Stimulated activated naive CD8-positive, alpha-beta T cell treated with anti-CD3 and anti-CD28 coated beads, Interleukin-15, Interleukin-2, amounts not matched to agents 100 ng/mL and 50 ng/mL, for 24 hours (primary cell): ENCODE measurements around the gene KSR2.

Experiments used
- H3K27ac Mint-ChIP-seq: one replicate; pipeline ENCODE4 v1.8.0; 2021; ENCODE audit warnings: mild to moderate bottlenecking, mixed read lengths
- H3K27me3 Mint-ChIP-seq: one replicate; pipeline ENCODE4 v1.8.0; 2021; ENCODE audit warnings: mixed read lengths
- H3K36me3 Mint-ChIP-seq: one replicate; pipeline ENCODE4 v1.8.0; 2021; ENCODE audit warnings: low read depth, mixed read lengths
- H3K4me1 Mint-ChIP-seq: one replicate; pipeline ENCODE4 v1.8.0; 2021; ENCODE audit warnings: low read depth, mixed read lengths
- H3K4me3 Mint-ChIP-seq: one replicate; pipeline ENCODE4 v1.8.0; 2021; ENCODE audit warnings: mild to moderate bottlenecking, mixed read lengths
- H3K9me3 Mint-ChIP-seq: one replicate; pipeline ENCODE4 v1.8.0; 2021; ENCODE audit warnings: mixed read lengths

KSR2 gene

DNA sequence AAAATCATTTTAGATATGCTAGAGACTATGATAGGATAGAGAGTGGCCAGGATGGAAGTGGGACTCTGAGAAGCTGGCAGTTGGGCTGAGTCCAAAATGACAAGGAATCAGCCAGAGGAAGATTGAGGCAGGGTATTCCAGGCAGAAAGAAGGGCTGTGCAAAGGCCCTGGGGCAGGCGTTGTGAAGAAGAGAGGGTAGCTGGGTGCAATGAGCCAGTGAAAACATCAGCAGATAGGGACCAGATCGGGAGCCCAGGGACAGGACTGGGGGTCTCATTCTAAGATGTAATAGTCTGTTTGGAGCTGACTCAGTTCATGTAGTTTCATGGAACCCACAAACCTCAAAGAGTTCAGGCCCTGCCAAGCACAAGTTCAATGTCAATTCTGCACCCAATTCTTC is 126.6 kb downstream of the KSR2 start:
- no peak overlapping the region for H3K4me3 Mint-ChIP-seq
- peaks cover 9% of the 10 kb centered on the region for H3K9me3 Mint-ChIP-seq

GRCh38 chr12:117837737-117838050 is 131.1 kb downstream of the KSR2 start:
- Mint-ChIP-seq H3K36me3 (no peaks in the 10 kb centered on the region), H3K4me3 (no peak overlapping the region), H3K4me1 (peaks cover 7% of the 10 kb centered on the region), H3K27ac (no peak overlapping the region), H3K9me3 (peaks cover 4% of the 10 kb centered on the region), H3K27me3 (peaks cover 17% of the 10 kb centered on the region)

More for the DNA sequence above, 126.6 kb downstream of the KSR2 start:
- peaks cover 2% of the 10 kb centered on the region for H3K4me1 Mint-ChIP-seq
- H3K27ac Mint-ChIP-seq, result no peak overlapping the region
- H3K27me3 Mint-ChIP-seq, result peaks cover 23% of the 10 kb centered on the region
- no peaks in the 10 kb centered on the region for H3K36me3 Mint-ChIP-seq

- Mint-ChIP-seq H3K27me3 (peaks cover 16% of the 10 kb centered on the region), H3K9me3 (peaks cover 3% of the 10 kb centered on the region), H3K4me3 (no peak overlapping the region), H3K4me1 (peaks cover 7% of the 10 kb centered on the region), H3K36me3 (no peaks in the 10 kb centered on the region), H3K27ac (no peak overlapping the region)
These were observed 131.6 kb downstream of the KSR2 start for GRCh38 chr12:117836999-117837736.

GRCh38 chr12:117836476-117836875 is 132.3 kb downstream of the KSR2 start:
- no peaks in the 10 kb centered on the region for H3K9me3 Mint-ChIP-seq
- H3K27ac Mint-ChIP-seq, result no peak overlapping the region
- peaks cover 12% of the 10 kb centered on the region for H3K27me3 Mint-ChIP-seq
- no peak overlapping the region for H3K4me3 Mint-ChIP-seq
- no peaks in the 10 kb centered on the region for H3K36me3 Mint-ChIP-seq
- peaks cover 7% of the 10 kb centered on the region for H3K4me1 Mint-ChIP-seq

- H3K4me1 Mint-ChIP-seq, result peaks cover 7% of the 10 kb centered on the region
- no peak overlapping the region for H3K27ac Mint-ChIP-seq
- no peak overlapping the region for H3K4me3 Mint-ChIP-seq
- no peaks in the 10 kb centered on the region for H3K36me3 Mint-ChIP-seq
- H3K27me3 Mint-ChIP-seq, result peaks cover 12% of the 10 kb centered on the region
- no peaks in the 10 kb centered on the region for H3K9me3 Mint-ChIP-seq
These were observed 133.6 kb downstream of the KSR2 start for GRCh38 chr12:117835156-117835555.

GRCh38 chr12:117832459-117833457 is 136.0 kb downstream of the KSR2 start:
- Mint-ChIP-seq H3K36me3 (no peaks in the 10 kb centered on the region), H3K9me3 (peaks cover 8% of the 10 kb centered on the region), H3K27me3 (peaks cover 5% of the 10 kb centered on the region)

DNA sequence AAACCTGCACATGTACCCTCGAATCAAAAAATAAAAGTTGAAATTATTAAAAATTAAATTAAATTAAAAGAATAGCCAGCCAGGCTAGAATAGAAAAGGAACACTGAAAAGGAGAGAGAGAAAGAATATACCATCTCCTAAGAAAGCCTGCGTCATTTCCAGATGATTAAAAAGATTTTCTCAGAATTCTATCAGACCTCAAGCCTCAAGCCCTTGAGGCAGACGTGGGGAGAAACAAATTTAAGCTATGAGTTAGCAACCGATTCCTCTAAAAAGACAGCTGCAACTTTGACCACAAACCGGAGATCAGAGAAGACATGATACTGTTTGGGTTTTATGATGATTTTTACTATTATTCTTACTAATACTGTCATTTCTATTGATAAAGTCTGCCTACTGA is 138.3 kb downstream of the KSR2 start:
- H3K27ac Mint-ChIP-seq, result no peak overlapping the region
- no peaks in the 10 kb centered on the region for H3K27me3 Mint-ChIP-seq
- H3K4me1 Mint-ChIP-seq, result no peaks in the 10 kb centered on the region
- no peaks in the 10 kb centered on the region for H3K36me3 Mint-ChIP-seq
- H3K4me3 Mint-ChIP-seq, result no peak overlapping the region
- H3K9me3 Mint-ChIP-seq, result peaks cover 8% of the 10 kb centered on the region

More at GRCh38 chr12:117832459-117833457, 136.0 kb downstream of the KSR2 start:
- no peak overlapping the region for H3K27ac Mint-ChIP-seq
- H3K4me1 Mint-ChIP-seq, result peaks cover 7% of the 10 kb centered on the region
- H3K4me3 Mint-ChIP-seq, result no peak overlapping the region

- H3K4me1 Mint-ChIP-seq, result no peaks in the 10 kb centered on the region
- H3K4me3 Mint-ChIP-seq, result no peak overlapping the region
- peaks cover 8% of the 10 kb centered on the region for H3K9me3 Mint-ChIP-seq
- H3K27me3 Mint-ChIP-seq, result no peaks in the 10 kb centered on the region
- no peaks in the 10 kb centered on the region for H3K36me3 Mint-ChIP-seq
- H3K27ac Mint-ChIP-seq, result no peak overlapping the region
These were observed 139.7 kb downstream of the KSR2 start for GRCh38 chr12:117829108-117829507.

DNA sequence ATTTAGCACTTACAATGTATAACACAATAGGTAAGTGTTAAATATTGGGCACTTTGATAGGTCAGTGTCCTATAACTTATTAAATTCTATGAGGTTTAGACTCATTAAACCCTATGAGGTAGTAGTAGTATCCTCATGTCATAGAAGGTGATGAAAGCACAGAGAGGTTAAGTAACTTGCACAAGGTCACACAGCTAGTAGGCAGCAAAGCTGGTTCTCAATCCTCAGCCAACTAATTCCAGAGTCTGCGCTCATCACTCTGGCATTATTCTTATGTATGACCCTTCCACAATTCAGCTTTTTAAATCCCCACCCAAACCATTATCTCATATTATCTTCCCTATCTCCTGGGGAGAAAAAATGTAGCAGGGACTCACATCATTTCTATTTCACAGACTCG is 141.1 kb downstream of the KSR2 start:
- no peak overlapping the region for H3K4me3 Mint-ChIP-seq
- H3K9me3 Mint-ChIP-seq, result peaks cover 8% of the 10 kb centered on the region
- H3K27ac Mint-ChIP-seq, result no peak overlapping the region
- peaks cover 5% of the 10 kb centered on the region for H3K27me3 Mint-ChIP-seq
- H3K4me1 Mint-ChIP-seq, result no peaks in the 10 kb centered on the region
- H3K36me3 Mint-ChIP-seq, result no peaks in the 10 kb centered on the region

- no peaks in the 10 kb centered on the region for H3K4me1 Mint-ChIP-seq
- no peak overlapping the region for H3K4me3 Mint-ChIP-seq
- H3K27me3 Mint-ChIP-seq, result peaks cover 11% of the 10 kb centered on the region
- peaks cover 8% of the 10 kb centered on the region for H3K9me3 Mint-ChIP-seq
- no peak overlapping the region for H3K27ac Mint-ChIP-seq
- no peaks in the 10 kb centered on the region for H3K36me3 Mint-ChIP-seq
These were observed 143.0 kb downstream of the KSR2 start for GRCh38 chr12:117825827-117826226.

- H3K27ac Mint-ChIP-seq, result no peak overlapping the region
- H3K9me3 Mint-ChIP-seq, result no peaks in the 10 kb centered on the region
- no peaks in the 10 kb centered on the region for H3K4me1 Mint-ChIP-seq
- H3K4me3 Mint-ChIP-seq, result no peak overlapping the region
- H3K36me3 Mint-ChIP-seq, result no peaks in the 10 kb centered on the region
- peaks cover 11% of the 10 kb centered on the region for H3K27me3 Mint-ChIP-seq
These were observed 147.2 kb downstream of the KSR2 start for GRCh38 chr12:117821480-117822175.

- H3K4me3 Mint-ChIP-seq, result no peak overlapping the region
- H3K27me3 Mint-ChIP-seq, result peaks cover 11% of the 10 kb centered on the region
- no peaks in the 10 kb centered on the region for H3K36me3 Mint-ChIP-seq
- no peaks in the 10 kb centered on the region for H3K9me3 Mint-ChIP-seq
- no peaks in the 10 kb centered on the region for H3K4me1 Mint-ChIP-seq
- H3K27ac Mint-ChIP-seq, result no peak overlapping the region
These were observed 148.4 kb downstream of the KSR2 start for GRCh38 chr12:117820216-117820907.

- Mint-ChIP-seq H3K9me3 (no peaks in the 10 kb centered on the region), H3K4me1 (no peaks in the 10 kb centered on the region)
These were observed 149.6 kb downstream of the KSR2 start for GRCh38 chr12:117819160-117819559.

GRCh38 chr12:117818400-117818799 is 150.4 kb downstream of the KSR2 start:
- Mint-ChIP-seq H3K27ac (no peak overlapping the region), H3K4me3 (no peak overlapping the region), H3K27me3 (peaks cover 9% of the 10 kb centered on the region), H3K9me3 (no peaks in the 10 kb centered on the region), H3K36me3 (no peaks in the 10 kb centered on the region), H3K4me1 (no peaks in the 10 kb centered on the region)

More at GRCh38 chr12:117819160-117819559, 149.6 kb downstream of the KSR2 start:
- Mint-ChIP-seq H3K27me3 (peaks cover 11% of the 10 kb centered on the region), H3K4me3 (no peak overlapping the region), H3K27ac (no peak overlapping the region), H3K36me3 (no peaks in the 10 kb centered on the region)
